GM23338 (cell line): ENCODE results near the gene PSPH. TPM values are rescaled to one million over a fixed set of nuclear protein-coding genes. Genes with fewer than 3 reads are reported as not detected.
"Not testable (repeated sequence)": the region's sequence is repeated elsewhere in the genome, so short reads cannot be mapped to it uniquely, and the experiment has no call there.

ENCODE experiments used
- ATAC-seq: fragments of 200-7000 bp; cut with Tn5 transposase; 3 replicates; pipeline ENCODE4 v1.9.1; 2020
- DNase-seq: peaks from one replicate; pipeline ENCODE4 v3.0.0-alpha.2; 2015; ENCODE audit warnings: low spot score
- H2AFZ ChIP-seq: fragments of 200-600 bp; sonication (generic); 2 replicates; pipeline ENCODE4 v1.8.0; 2016; ENCODE audit warnings: antibody characterized with exemption, mild to moderate bottlenecking, moderate library complexity
- H3F3A ChIP-seq: fragments of 200-600 bp; sonication (generic); replicated peaks from 2 replicates; pipeline ENCODE4 v1.8.0; 2017; ENCODE audit warnings: antibody characterized with exemption, mixed run types, low read depth
- H3K27ac ChIP-seq: fragments of 200-600 bp; sonication (generic); 2 replicates; pipeline ENCODE4 v1.6.1; 2016; ENCODE audit warnings: low read depth
- H3K27me3 ChIP-seq: fragments of 200-600 bp; sonication (generic); 2 replicates; pipeline ENCODE4 v1.8.0; 2016; ENCODE audit warnings: mild to moderate bottlenecking, mixed run types, moderate library complexity; ENCODE audit not compliant: insufficient read depth
- H3K36me3 ChIP-seq: fragments of 200-600 bp; sonication (generic); 2 replicates; pipeline ENCODE4 v1.8.0; 2016; ENCODE audit warnings: mild to moderate bottlenecking; ENCODE audit not compliant: insufficient read depth
- H3K4me1 ChIP-seq: fragments of 200-600 bp; sonication (generic); 2 replicates; pipeline ENCODE4 v1.8.0; 2016; ENCODE audit warnings: mild to moderate bottlenecking, moderate library complexity; ENCODE audit not compliant: insufficient read depth
- H3K4me2 ChIP-seq: fragments of 200-600 bp; sonication (generic); 2 replicates; pipeline ENCODE4 v1.7.1; 2017; ENCODE audit warnings: mixed run types
- H3K4me3 ChIP-seq: fragments of 200-600 bp; sonication (generic); 2 replicates; pipeline ENCODE4 v1.6.1; 2016; ENCODE audit warnings: mixed run types
- H3K79me2 ChIP-seq: fragments of 200-600 bp; sonication (generic); replicated peaks from 2 replicates; pipeline ENCODE4 v1.8.0; 2017; ENCODE audit warnings: mild to moderate bottlenecking; ENCODE audit not compliant: insufficient read depth
- H3K9me2 ChIP-seq: fragments of 200-600 bp; sonication (generic); 2 replicates; pipeline ENCODE4 v1.8.0; 2017; ENCODE audit not compliant: insufficient read depth
- H4K20me1 ChIP-seq: fragments of 200-600 bp; sonication (generic); replicated peaks from 2 replicates; pipeline ENCODE4 v1.8.0; 2017; ENCODE audit warnings: mild to moderate bottlenecking; ENCODE audit not compliant: insufficient read depth
- H3K27ac Mint-ChIP-seq: 2 replicates; pipeline ENCODE4 v1.8.0; 2020; ENCODE audit warnings: inconsistent platforms, mild to moderate bottlenecking, moderate library complexity, mixed read lengths
- H3K27me3 Mint-ChIP-seq: 3 replicates; pipeline ENCODE4 v1.8.0; 2022; ENCODE audit warnings: low read depth, mild to moderate bottlenecking, moderate library complexity, mixed read lengths, inconsistent platforms; ENCODE audit not compliant: insufficient read depth, poor library complexity
- H3K36me3 Mint-ChIP-seq: 3 replicates; pipeline ENCODE4 v1.8.0; 2021; ENCODE audit warnings: low read depth, mild to moderate bottlenecking, inconsistent platforms, moderate library complexity, mixed read lengths
- H3K4me1 Mint-ChIP-seq: 3 replicates; pipeline ENCODE4 v1.8.0; 2020; ENCODE audit warnings: mild to moderate bottlenecking, inconsistent platforms, mixed read lengths
- H3K4me3 Mint-ChIP-seq: 3 replicates; pipeline ENCODE4 v1.8.0; 2021; ENCODE audit warnings: moderate library complexity, mild to moderate bottlenecking, inconsistent platforms, mixed read lengths
- H3K9me3 Mint-ChIP-seq: 3 replicates; pipeline ENCODE4 v1.8.0; 2020; ENCODE audit warnings: moderate library complexity, mild to moderate bottlenecking, inconsistent platforms, mixed read lengths
- EZH2phosphoT487 ChIP-seq: fragments of 200-600 bp; sonication (generic); IDR thresholded peaks from one replicate; pipeline ENCODE4 v1.8.1; 2018; ENCODE audit warnings: antibody characterized with exemption; ENCODE audit not compliant: unreplicated experiment
- STAT1 ChIP-seq: IDR thresholded peaks from one replicate; pipeline ENCODE4 v1.6.1; 2016; ENCODE audit warnings: antibody characterized with exemption; ENCODE audit not compliant: unreplicated experiment
- polyA plus RNA-seq: library from polyadenylated mRNA; unstranded; fragments of >200 nt; fragmentation: Nextera tagmentation; extraction: Ambion mirVana; gene quantifications from 2 replicates; pipeline ENCODE4 v1.2.1, GENCODE V29; 2016
- total RNA-seq: library from RNA; depleted of rRNA; stranded (reverse); fragments of >200 nt; shearing (Covaris generic); gene quantifications from 2 replicates; pipeline ENCODE4 v1.2.3, GENCODE V29; 2014
- TF ChIP-seq, protein P1 (sequence below): IDR thresholded peaks from 2 replicates; pipeline ENCODE4 v1.6.1; 2016; ENCODE audit warnings: antibody characterized with exemption
- TF ChIP-seq, protein P2 (sequence below): IDR thresholded peaks from one replicate; pipeline ENCODE4 v1.6.1; 2018; ENCODE audit warnings: antibody characterized with exemption; ENCODE audit not compliant: unreplicated experiment
- TF ChIP-seq, protein P3 (sequence below), 2 experiments: fragments of 200-600 bp in 1 of 2; sonication (generic) in 1 of 2; conservative IDR thresholded peaks; 2 replicates each; pipeline versions ENCODE4 v1.5.1 to v1.6.1; 2016 to 2017; ENCODE audit warnings: antibody characterized with exemption in 2 of 2, low read depth in 2 of 2, mild to moderate bottlenecking in 2 of 2, moderate library complexity in 1 of 2

PSPH gene
- total and polyA plus RNA-seq, 2 experiments from 2014 or later, result 38.3 to 149 TPM

DNA sequence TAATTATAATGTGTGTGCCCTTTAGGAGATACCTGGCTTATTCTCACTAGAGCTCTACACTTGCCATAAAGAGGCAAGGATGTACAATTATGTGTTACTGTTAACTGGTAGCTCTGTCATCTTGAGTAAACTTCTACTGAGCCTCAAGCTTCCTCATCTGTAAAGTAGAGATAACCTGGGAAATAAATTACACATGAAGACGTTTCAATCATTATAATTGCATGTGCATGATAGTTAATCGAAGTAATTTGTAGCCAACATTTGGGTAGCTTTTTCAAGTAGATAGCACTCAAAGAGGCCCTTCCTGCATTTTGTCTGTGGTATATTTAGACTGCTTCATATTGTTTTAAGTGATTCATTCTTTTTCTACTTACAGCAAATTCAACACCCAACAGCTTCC, 2.7 kb upstream of the PSPH start (continued):
- TF ChIP-seq, protein P1, sequence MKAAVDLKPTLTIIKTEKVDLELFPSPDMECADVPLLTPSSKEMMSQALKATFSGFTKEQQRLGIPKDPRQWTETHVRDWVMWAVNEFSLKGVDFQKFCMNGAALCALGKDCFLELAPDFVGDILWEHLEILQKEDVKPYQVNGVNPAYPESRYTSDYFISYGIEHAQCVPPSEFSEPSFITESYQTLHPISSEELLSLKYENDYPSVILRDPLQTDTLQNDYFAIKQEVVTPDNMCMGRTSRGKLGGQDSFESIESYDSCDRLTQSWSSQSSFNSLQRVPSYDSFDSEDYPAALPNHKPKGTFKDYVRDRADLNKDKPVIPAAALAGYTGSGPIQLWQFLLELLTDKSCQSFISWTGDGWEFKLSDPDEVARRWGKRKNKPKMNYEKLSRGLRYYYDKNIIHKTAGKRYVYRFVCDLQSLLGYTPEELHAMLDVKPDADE, result no peak
- TF ChIP-seq, protein P2, sequence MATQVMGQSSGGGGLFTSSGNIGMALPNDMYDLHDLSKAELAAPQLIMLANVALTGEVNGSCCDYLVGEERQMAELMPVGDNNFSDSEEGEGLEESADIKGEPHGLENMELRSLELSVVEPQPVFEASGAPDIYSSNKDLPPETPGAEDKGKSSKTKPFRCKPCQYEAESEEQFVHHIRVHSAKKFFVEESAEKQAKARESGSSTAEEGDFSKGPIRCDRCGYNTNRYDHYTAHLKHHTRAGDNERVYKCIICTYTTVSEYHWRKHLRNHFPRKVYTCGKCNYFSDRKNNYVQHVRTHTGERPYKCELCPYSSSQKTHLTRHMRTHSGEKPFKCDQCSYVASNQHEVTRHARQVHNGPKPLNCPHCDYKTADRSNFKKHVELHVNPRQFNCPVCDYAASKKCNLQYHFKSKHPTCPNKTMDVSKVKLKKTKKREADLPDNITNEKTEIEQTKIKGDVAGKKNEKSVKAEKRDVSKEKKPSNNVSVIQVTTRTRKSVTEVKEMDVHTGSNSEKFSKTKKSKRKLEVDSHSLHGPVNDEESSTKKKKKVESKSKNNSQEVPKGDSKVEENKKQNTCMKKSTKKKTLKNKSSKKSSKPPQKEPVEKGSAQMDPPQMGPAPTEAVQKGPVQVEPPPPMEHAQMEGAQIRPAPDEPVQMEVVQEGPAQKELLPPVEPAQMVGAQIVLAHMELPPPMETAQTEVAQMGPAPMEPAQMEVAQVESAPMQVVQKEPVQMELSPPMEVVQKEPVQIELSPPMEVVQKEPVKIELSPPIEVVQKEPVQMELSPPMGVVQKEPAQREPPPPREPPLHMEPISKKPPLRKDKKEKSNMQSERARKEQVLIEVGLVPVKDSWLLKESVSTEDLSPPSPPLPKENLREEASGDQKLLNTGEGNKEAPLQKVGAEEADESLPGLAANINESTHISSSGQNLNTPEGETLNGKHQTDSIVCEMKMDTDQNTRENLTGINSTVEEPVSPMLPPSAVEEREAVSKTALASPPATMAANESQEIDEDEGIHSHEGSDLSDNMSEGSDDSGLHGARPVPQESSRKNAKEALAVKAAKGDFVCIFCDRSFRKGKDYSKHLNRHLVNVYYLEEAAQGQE, result no peak

DNA sequence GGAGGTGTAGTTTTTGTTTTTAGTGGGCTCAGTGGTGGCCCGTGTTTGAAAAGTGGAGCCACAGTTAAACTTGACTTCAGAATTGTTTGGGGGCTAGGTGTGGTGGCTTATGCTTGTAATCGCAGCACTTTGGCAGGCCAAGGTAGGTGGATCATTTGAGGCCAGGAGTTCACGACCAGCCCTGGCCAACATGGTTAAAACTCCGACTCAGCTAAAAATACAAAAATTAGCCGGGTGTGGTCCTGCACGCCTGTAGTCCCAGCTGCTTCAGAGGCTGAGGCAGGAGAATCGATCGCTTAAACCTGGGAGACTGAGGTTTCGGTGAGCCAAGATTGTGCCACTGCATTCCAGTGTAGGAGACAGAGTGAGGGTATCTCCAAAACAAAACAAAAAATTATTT, 2.1 kb upstream of the PSPH start:
- Mint-ChIP-seq H3K4me3 (peak overlapping the region; percentile 96), H3K9me3 (peaks cover 2% of the 10 kb centered on the region; the same call in 1 of the 3 replicates), H3K27ac (peak overlapping the region; percentile 88), H3K4me1 (peaks cover 10% of the 10 kb centered on the region; the same call in 2 of the 3 replicates), H3K36me3 (peaks cover 66% of the 10 kb centered on the region), H3K27me3 (no peaks in the 10 kb centered on the region)
- Histone ChIP-seq H3F3A (peaks cover 28% of the 10 kb centered on the region; the same call in 1 of the 2 replicates), H3K36me3 (peaks cover 54% of the 10 kb centered on the region), H3K27me3 (no peaks in the 10 kb centered on the region), H3K4me2 (peak overlapping the region; percentile 100), H4K20me1 (peaks cover 9% of the 10 kb centered on the region; the same call in 1 of the 2 replicates), H3K4me1 (peaks cover 17% of the 10 kb centered on the region), H2AFZ (no peak overlapping the region), H3K79me2 (peaks cover 75% of the 10 kb centered on the region), H3K4me3 (peak overlapping the region; percentile 100), H3K9me2 (no peaks in the 10 kb centered on the region), H3K27ac (peak overlapping the region; percentile 97)
- DNase-seq (no peak), ATAC-seq (no peak)
- TF ChIP-seq EZH2phosphoT487 (no peak), STAT1 (no peak)
- TF ChIP-seq, protein P3, sequence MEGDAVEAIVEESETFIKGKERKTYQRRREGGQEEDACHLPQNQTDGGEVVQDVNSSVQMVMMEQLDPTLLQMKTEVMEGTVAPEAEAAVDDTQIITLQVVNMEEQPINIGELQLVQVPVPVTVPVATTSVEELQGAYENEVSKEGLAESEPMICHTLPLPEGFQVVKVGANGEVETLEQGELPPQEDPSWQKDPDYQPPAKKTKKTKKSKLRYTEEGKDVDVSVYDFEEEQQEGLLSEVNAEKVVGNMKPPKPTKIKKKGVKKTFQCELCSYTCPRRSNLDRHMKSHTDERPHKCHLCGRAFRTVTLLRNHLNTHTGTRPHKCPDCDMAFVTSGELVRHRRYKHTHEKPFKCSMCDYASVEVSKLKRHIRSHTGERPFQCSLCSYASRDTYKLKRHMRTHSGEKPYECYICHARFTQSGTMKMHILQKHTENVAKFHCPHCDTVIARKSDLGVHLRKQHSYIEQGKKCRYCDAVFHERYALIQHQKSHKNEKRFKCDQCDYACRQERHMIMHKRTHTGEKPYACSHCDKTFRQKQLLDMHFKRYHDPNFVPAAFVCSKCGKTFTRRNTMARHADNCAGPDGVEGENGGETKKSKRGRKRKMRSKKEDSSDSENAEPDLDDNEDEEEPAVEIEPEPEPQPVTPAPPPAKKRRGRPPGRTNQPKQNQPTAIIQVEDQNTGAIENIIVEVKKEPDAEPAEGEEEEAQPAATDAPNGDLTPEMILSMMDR (conservative IDR thresholded peaks at IDR 0.05; ENCODE audit: low read depth in 2 of 2), result no peak

DNA sequence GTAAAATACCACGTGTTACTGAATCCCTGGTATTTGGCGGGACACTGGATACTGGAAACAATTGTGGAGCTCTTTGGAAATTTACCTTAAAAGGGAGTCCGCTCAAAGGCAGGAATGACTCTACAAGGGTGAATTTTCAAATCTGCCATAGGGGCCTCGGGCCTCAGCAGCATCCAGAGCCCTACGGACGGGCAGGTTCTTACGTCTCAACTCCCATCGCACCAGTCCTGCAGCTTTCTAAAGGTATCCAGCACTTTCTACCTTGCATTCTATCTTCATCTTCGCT, 248 bp downstream of the PSPH start:
- Histone ChIP-seq H3F3A (peaks cover 14% of the 10 kb centered on the region; the same call in 1 of the 2 replicates), H3K27ac (peak overlapping the region; percentile 96), H3K79me2 (peaks cover 59% of the 10 kb centered on the region), H2AFZ (peak overlapping the region; percentile 64; the same call in 1 of the 2 replicates), H3K4me1 (peaks cover 17% of the 10 kb centered on the region), H3K9me2 (no peaks in the 10 kb centered on the region), H3K4me2 (peak overlapping the region; percentile 90), H4K20me1 (peaks cover 3% of the 10 kb centered on the region; the same call in 1 of the 2 replicates), H3K27me3 (no peaks in the 10 kb centered on the region), H3K4me3 (peak overlapping the region; percentile 100), H3K36me3 (peaks cover 32% of the 10 kb centered on the region)
- H3K4me1 Mint-ChIP-seq, result peaks cover 10% of the 10 kb centered on the region; the same call in 2 of the 3 replicates
- DNase-seq, result no peak
- H3K27me3 Mint-ChIP-seq, result no peaks in the 10 kb centered on the region
- H3K27ac Mint-ChIP-seq, result peak overlapping the region; percentile 99
- H3K9me3 Mint-ChIP-seq, result peaks cover 2% of the 10 kb centered on the region; the same call in 1 of the 3 replicates
- peak overlapping the region; percentile 96 for H3K4me3 Mint-ChIP-seq
- ATAC-seq, result peak; percentile 31
- TF ChIP-seq EZH2phosphoT487, result no peak
- H3K36me3 Mint-ChIP-seq, result peaks cover 42% of the 10 kb centered on the region

DNA sequence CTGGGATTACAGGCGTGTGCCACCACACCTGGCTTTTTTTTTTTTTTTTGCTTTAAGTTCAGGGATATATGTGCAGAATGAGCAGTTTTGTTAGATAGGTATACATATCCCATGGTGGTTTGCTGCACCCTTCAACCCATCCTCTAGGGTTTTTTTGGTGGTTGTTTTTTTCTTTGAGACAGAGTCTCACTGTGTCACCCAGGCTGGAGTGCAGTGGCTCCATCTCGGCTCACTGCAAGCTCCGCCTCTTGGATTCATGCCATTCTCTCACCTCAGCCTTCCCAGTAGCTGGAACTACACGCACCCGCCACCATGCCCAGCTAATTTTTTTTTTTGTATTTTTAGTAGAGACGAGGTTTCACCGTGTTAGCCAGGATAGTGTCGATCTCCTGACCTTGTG, 2.5 kb downstream of the PSPH start:
- H3K4me1 Mint-ChIP-seq, H3K9me3 Mint-ChIP-seq, H3K9me2 ChIP-seq, H3K27me3 ChIP-seq, H4K20me1 ChIP-seq, H3K4me3 ChIP-seq, H3K4me2 ChIP-seq, ATAC-seq, H3K27me3 Mint-ChIP-seq, H3K27ac Mint-ChIP-seq, H3K36me3 ChIP-seq, H2AFZ ChIP-seq: not testable (repeated sequence)
- Mint-ChIP-seq H3K36me3 (peaks cover 23% of the 10 kb centered on the region), H3K4me3 (0 out of 3 replicates have a peak overlapping the region, but pooled peaks have one; percentile 7)
- peak; percentile 41 for DNase-seq
- Histone ChIP-seq H3F3A (0 out of 2 replicates have a peak, but pooled peaks cover 11% of the 10 kb centered on the region), H3K27ac (0 out of 2 replicates have a peak overlapping the region, but pooled peaks have one; percentile 45), H3K79me2 (peaks cover 49% of the 10 kb centered on the region), H3K4me1 (peaks cover 17% of the 10 kb centered on the region)
